HG02938 (cell line): ENCODE measurements around the gene PIK3CG.
"Not testable (repeated sequence)": the region's sequence is repeated elsewhere in the genome, so short reads cannot be mapped to it uniquely, and the experiment has no call there.

Experiments used
- ATAC-seq: cut with Tn5 transposase; IDR thresholded peaks from one replicate; pipeline ENCODE4 v1.9.1; 2021; ENCODE audit warnings: mild to moderate bottlenecking, moderate library complexity; ENCODE audit not compliant: unreplicated experiment

Gene PIK3CG

DNA sequence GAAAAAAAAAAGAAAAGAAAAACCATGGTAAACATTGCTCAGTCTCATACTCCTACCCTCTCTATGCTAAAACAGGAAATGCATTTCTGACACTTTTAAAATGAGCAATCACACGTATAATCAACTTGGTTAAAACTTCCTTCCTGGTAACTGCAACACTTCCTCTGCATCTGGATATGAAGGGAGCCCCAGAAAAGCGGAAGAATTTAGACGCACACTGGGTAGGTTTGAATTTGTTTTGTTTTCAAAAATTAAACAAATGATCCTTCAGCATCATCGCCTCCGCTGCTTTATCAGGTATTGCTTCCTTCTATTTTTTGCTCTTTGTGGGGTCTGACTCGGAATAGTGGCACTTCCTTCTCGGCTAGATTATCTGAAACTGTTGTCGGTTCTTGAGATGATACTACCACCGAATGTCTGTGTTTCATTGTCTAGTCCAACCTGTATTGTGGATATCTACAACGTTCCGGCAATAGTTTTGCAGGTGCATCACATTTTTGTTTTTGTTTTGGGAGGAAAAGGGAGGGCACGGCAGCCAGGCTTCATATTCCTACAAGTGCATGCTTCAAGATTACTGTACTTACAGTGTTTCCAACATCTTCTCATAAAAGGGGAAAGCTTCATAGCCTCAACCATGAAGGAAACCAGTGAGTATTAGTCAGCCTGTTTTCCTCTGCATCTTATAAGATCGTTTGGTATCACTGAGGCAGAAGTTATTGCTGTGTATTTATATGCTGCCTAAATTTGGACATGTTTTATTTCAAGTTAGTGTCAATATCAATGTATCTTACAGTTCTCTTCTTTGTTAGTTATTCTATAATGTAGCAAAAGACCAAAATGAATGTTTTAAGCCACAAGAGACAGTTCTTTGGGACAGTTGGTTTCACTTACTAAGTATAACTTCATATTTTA lies at the start of gene PIK3CG:
TSS of gene PIK3CG (plus strand) at position 153 of the 912 bp plus-strand sequence. CDS start 2,280 bp downstream, outside the sequence.
- peak; percentile 57 for ATAC-seq

DNA sequence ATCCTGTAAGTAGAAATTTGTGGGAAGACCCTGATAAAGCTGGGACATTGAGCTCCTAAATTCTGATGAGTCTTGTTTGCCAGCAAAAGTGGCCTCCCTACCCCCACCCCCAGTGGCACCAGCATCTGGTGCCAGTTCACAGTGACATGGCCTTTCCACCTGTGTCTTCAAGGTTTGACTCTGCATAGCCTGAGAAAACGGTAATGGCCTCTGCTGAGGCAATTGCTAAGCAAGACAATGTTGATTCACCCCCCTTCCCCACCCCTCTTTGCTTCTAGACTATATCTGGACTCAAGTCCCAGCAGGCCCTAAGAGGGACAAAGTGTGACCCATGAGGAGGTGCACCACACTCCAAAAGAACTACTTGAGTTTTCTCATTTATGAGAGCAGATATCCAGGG lies 48.0 kb upstream of the PIK3CG start:
- no peak for ATAC-seq

DNA sequence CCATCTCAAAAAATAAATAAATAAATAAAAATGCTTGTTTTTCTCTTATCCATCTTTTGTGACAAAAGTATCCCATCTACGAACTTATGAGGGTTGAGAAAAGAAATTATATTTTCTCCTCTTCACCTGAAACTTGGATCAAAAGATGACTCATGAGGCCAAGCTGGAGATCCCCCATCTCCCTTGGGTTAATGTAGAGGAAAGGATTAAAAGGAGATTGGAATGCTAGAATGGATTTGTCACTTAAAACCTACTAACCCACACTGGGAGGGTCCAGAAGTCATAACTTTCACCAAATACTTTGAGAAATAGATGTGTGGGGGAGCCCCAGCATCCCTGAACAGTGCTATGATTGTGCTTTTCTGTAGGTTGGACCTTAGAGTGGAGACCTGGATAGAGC lies 46.3 kb upstream of the PIK3CG start:
- no peak for ATAC-seq

DNA sequence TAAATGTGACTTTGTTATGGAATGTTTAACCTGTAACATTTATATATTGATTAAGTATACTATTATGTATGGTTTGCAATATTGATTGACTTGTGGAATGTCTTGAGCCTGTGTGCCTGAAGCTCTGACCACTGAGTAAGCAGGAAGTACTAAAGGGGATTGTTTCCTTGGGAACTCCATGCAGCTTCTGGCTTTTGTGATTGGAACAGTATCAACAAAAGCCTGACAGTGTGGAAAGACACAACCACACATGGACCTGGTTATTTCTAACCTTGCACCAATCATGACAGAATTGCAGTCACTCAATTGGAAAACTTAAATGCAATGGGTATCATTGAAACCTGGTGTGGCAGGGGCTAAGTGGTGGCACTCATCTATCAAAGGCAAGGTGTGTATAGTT lies 45.5 kb upstream of the PIK3CG start:
- ATAC-seq: no peak

DNA sequence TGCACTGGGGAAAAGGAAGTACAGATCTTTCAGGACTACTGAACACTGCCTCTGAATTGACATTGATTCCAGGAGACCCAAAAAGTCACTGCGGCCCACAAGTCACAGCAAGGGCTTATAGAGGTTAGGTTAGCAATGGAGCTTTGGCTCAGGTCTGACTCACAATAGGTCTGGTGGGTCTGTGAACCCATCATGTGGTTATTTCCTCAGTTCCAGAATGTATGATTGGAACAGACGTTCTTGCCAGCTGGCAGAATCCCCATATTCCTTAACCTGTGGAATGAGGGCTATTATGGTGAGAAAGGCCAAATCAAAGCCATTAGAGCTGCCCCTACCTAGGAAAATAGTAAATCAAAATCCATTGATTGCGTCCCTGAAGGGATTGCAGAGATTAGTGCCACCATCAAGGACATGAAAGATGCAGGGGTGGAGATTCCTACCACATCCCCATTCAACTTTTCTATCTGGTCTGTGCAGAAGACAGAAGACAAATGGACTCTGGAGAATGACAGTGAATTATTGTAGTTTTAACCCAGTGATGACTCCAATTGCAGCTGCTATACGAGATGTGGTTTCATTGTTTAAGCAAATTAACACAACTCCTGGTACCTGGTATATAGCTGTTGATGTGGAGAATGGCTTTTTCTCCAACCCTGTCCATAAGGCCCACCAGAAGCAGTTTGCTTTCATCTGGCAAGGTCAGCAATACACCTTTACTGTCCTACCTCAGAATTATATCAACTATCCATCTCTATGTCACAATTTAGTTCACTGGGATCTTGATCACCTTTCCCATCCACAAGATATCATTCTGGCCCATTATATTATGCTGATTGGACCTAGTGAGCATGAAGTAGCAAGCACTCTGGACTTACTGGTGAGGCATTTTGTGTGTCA lies 44.5 kb upstream of the PIK3CG start:
- no peak for ATAC-seq

DNA sequence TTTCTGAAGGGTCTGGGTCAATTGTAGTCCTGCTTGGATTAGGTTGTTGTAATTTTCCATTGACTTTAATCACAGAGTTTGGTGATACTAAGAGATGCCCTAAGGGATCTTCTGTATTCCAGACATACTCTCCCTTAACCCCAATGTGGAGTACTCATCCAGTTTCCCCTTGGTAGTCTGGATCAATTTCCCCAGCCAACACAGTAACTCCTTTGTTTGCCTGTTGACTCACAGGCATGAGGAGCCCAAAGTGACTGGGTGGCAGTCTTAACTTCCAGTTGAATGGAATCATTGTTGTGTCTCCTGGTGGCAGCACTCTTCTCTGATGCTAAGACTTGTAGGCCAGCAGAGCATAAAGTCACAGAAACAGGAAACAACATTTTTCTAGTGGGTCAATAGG lies 41.5 kb upstream of the PIK3CG start:
- ATAC-seq: no peak

DNA sequence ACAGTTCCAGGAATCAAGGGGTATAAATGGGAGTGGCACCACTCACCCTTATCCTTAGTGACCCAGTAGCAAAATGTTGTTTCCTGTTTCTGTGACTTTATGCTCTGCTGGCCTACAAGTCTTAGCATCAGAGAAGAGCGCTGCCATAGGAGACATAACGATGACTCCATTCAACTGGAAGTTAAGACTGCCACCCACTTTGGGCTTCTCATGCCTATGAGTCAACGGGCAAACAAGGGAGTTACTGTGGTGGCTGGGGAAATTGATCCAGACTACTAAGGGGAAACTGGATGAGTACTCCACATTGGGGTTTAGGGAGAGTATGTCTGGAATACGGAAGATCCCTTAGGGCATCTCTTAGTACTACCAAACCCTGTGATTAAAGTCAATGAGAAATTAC lies 40.6 kb upstream of the PIK3CG start:
- ATAC-seq: no peak

DNA sequence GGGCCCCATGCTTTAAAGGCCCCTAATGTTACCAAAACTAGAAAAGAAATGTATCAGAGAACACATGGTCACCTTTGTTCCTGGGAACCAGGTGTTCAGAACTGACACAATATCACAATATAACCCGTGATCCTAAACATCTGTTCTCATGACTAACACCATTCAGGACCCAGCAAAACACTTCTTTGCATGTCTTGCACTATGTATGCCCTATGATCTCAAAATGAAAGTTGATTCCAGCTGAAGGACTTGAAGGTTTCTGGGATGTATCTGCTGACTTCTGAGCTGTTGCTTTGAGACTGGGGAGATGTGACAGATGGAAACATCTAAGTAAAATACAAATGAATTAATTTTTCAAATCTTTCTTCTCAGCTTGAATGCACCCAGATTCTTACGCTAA lies 37.5 kb upstream of the PIK3CG start:
- no peak for ATAC-seq

DNA sequence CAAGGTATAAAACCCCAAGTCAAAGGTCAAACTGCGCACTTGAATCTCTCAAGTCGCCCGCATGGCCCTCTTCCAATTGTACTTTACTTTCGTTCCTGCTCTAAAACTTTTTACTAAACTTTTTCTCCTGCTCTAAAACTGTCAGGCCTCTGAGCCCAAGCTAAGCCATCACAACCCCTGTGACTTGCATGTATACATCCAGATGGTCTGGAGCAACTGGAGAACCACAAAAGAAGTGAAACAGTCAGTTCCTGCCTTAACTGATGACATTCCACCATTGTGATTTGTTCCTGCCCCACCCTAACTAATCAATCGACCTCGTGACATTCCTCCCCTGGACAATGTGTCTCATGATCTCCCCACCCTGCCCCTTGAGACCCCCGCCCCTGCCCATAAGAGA lies 35.6 kb upstream of the PIK3CG start:
- ATAC-seq: no peak

DNA sequence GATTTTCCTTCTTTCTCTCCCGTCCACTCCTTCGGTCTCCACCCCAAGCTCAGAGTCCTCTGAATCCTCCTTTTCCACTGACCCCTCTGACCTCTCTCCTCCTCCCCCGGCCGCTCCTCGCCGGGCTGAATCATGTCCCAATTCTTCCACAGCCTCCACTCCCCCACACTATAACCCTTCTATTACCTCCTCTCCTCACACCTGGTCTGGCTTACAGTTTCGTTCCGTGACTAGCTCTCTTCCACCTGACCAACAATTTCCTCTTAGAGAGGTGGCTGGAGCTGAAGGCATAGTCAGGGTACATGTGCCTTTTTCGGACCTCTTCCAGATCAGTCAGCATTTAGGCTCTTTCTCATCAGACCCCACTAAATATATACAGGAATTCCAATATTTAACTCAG lies 34.2 kb upstream of the PIK3CG start:
- ATAC-seq: not testable (repeated sequence)

DNA sequence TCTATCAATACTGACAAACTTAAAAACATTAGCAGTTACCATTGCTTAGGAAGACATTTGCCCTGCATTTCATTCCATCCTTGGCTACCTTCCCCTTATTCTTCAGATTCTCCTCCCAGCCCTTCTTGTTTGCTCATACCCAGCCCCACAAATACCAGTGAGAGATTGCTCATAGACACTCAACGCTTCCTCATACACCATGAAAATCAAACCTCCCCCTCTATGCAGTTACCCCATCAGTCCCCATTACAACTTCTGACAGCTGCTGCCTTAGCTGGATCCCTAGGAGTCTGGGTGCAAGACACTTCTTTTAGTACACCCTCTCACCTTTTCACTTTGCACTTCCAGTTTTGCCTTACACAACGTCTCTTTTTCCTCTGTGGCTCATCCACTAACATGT lies 28.3 kb upstream of the PIK3CG start:
- no peak for ATAC-seq

DNA sequence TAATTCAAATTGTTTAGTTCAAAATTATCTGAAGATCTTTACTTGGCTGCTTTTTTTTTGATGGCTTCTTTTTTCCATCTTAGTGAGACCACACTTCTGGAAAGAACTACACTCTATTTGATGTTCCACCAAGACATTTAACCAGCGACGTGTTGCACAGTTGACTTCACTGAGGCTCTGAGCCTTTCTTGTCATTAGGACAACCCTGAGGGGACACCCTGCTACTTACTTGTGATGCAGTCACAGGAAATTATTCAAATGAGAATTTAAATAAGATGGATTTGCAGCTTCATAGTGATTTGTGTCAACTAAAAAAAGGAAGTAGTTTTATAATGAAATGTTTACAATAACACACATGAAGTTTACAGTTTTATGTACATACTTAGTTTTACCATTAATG lies 25.6 kb upstream of the PIK3CG start:
- no peak for ATAC-seq

DNA sequence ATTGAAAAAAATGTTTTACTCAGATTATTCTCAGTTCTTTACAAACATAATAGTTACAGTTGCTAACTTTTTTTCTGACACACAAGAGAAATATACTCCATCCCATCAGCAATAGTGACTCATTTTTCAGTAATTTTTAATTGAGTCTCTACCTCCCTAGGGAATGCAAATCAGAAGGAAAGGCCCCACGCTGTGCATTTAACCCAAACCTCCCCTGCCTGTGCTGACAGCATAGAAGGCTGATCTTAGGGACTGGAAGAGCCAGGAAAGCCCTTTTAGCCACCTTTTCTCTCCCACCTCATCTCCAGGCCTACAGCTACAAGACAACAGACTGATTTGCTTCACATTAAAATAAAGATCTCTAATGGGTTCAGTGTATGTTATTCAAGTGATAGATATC lies 24.7 kb upstream of the PIK3CG start:
- no peak for ATAC-seq

DNA sequence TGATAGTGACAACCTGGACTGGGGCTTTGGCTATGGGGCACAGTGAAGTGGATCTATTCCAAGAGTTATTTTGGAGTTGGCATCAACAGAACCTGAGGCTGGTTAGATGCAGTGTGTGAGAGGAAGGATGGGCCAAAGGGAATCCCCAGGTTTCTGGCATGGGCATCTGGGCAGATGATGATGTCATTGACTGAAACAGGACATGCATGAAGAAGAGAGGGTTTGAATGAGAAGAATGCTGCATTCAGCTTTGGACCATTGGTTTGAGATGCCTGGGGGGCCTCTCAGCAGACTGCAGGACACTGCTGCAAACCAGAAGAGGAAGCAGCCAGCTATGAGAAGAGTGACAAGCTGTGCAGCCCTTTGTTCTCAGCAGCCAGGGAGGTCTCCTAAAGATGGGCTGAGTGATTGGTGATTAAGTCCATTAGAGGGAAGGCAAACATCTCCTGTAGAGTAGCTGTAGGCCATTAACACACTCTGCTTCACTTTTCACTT lies 23.1 kb upstream of the PIK3CG start:
- ATAC-seq: no peak

DNA sequence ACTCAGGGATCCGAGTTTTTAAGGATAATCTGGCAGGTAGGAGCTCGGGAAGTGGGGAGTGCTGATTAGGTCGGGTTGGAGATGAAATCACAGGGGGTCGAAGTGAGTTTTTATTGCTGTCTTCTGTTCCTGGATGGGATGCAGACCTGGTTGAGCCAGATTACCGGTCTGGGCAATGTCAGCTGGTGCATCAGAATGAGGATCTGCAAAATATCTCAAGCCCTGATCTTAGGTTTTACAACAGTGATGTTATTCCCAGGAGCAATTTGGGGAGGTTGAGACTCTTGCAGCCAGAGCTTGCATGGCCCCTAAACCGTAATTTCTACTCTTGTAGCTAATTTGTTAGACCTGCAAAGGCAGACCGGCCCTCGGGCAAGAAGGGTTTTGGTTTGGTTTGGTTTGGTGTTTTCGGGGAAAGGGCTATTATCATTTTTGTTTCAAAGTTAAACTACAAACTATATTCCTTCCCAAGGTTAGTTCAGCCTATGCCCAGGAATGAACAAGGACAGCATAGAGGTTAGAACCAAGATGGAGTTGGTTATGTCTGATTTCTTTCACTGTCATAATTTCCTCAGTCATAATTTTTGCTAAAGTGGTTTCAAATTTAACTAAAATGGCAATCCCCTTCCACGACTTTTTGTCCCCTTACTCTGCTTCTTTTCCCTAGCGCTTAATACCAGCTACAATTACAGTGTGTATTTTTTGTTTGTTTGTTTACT lies 20.6 kb upstream of the PIK3CG start:
- ATAC-seq: no peak

DNA sequence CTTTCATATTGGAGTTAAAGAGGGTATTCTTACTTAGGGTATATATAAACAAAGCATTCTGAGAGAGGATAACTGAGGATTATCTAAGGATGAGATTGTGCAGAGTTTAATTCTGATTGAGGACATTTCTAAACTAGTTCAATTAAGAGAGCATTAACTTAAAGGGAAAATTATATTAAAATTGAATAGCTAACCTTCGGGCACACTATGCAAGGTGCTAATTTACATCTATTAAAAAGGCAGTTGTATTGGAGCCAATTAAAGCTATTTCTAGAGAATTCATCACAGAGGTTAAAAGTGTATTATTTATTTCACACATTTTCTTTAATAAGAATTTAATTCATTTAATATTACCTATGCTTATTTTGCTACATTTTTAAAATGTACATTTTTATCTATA lies 17.0 kb upstream of the PIK3CG start:
- ATAC-seq: no peak

DNA sequence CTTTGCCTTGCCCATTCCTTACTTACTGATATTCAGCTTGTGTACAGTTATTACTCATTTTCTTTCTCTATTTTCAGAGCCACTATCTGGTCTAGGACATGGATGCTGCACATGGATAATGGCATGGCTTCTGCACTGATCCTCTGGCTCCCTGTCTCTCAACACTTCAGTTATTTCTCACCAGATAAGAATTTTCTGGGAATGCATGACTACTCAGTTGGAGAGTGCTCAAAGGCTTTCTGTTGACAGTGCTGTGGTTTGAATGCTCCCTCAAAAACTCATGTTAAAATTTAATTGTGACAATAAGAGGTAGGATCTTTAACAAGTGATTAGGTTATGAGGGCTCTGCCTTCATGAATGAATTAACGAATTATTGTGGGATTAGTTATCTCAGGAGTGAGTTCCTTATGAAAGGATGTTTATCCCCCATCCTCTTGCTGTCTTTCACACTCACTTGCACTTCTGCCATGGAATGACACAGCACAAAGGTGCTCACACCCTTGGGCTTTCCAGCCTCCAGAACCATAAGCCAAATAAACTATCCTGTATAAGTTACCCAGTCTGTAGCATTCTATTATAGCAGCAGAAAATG lies 16.1 kb upstream of the PIK3CG start:
- ATAC-seq: no peak

DNA sequence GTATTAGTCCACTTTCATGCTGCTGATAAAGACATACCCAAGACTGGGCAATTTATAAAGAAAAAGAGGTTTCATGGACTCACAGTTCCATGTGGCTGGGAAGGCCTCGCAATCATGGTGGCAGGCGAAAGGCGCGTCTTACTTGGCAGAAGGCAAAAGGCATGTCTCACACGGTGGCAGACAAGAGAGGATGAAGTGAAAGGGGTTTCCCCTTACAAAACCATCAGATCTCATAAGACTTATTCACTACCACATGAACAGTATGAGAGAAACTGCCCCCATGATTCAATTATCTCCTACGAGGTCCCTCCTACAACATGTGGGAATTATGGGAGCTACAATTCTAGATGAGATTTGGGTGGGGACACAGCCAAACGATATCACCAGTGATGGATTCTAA lies 13.4 kb upstream of the PIK3CG start:
- ATAC-seq: not testable (repeated sequence)

DNA sequence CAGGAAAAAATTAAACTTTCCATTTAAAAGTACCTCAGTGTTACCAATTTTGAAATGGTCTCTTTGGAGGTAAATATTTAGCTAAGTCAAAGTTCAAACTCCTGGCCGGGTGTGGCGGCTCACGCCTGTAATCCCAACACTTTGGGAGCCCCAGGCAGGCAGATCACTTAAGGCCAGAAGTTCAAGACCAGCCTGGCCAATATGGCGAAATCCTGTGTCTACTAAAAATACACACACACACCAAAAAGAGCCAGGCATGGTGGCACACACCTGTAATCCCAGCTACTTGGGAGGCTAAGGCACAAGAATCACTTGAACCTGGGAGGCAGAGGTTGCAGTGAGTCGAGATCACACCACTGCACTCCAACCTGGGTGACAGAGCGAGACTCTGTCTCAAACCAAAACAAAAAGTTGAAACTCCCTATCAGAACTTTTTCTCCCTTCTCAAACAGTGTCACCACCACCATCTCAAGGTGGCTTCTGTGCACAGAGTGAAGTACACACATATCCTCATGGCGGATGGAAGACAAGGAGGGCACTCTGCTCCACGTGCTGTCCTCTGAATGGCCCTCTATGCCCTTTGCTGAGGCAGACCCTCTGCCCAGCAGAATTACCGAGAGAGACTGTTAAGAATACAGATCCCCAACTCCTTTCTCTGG lies 11.7 kb upstream of the PIK3CG start:
- no peak for ATAC-seq

DNA sequence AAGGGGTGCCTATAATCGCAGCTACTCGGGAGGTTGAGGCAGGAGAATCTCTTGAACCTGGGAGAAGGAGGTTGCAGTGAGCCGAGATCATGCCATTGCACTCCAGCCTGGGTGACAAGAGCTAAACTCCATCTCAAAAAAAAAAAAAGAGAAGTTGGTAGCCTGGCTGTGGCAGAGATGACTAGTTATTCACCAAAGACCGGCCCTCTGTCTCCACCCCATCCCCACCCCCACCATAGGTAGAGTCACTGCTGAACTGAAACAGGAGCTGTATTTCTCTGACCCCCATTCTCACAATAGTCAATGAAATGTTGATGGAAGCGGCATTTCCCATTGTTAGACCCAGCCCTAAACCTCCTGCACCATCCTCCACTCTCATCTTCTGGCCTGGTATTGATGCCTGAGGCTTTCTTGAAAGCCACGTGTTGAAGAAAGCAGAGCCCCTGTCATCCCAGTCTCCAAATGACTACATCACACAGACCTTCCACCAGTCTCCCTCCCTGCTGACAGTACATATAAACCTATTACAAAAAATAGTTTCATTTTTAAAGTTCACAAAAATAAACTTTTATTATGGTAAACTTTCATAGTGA lies 9.4 kb upstream of the PIK3CG start:
- no peak for ATAC-seq
